AG10803 (cell line): ENCODE results near the gene SLC25A11.

ENCODE experiments used
- DNase-seq: peaks from one replicate; pipeline ENCODE4 v3.0.0; 2010; ENCODE audit warnings: low read depth
- H3K4me3 ChIP-seq: 2 replicates; pipeline ENCODE4 v1.5.1; 2011; ENCODE audit warnings: mild to moderate bottlenecking, low read length, control low read depth
- CTCF ChIP-seq: conservative IDR thresholded peaks from 2 replicates; pipeline ENCODE4 v1.5.1; 2011; ENCODE audit warnings: mild to moderate bottlenecking, low read length, control low read depth, inconsistent platforms

SLC25A11 gene

GRCh38 chr17:4939796-4940554 lies at the start of gene SLC25A11, which contains the start of gene RNF167:
TSS of gene SLC25A11 (minus strand) at chr17:4940046. CDS start at chr17:4939910, 136 bp downstream.
TSS of gene RNF167 (plus strand) at chr17:4940268. CDS start at chr17:4940910, 642 bp downstream.
- DNase-seq: peak; percentile 100

DNA sequence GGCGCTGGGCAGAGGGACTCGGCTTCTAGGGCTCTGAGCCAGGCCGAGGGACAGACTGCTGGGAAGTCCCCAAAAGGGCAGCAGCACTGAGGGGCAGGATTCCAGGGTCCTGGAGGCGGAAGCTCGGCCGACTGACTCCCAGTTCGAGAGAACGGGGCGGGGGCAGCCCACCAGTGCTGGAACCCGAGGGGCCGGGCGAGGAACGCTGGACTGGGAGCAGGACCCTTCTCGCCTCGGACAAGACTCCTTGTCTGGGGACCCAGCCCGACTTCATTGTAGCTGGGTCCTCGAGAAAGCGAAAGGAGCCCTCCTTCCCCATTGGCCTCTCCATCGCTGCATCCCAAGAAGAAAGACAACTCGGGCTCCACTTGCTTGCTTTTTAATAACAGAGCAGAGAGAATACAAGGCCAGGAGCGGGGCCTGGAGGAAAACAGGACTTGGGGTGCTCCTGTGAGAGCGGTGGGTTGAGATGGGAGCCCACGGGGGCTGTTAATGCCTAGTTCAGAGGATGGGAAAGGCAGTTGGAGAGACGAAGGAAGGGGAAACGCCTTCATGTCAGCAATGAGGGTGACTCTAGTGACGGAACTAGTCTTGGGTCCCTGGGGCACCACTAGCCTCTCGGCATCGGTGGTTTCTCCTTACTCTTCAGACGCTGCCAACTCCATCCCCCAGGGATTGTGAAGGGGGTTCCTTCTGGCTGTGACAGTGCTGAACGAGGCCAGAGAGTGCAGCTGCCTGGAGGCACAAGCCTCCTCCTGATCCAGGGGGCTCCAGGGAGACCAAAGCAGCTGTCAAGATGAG lies 48.1 kb upstream of the SLC25A11 start:
- TF ChIP-seq CTCF: no peak

More at GRCh38 chr17:4939796-4940554, at the start of gene SLC25A11, which contains the start of gene RNF167:
- TF ChIP-seq CTCF: no peak
- H3K4me3 ChIP-seq: peak within 1 kb of the TSS; percentile 89

DNA sequence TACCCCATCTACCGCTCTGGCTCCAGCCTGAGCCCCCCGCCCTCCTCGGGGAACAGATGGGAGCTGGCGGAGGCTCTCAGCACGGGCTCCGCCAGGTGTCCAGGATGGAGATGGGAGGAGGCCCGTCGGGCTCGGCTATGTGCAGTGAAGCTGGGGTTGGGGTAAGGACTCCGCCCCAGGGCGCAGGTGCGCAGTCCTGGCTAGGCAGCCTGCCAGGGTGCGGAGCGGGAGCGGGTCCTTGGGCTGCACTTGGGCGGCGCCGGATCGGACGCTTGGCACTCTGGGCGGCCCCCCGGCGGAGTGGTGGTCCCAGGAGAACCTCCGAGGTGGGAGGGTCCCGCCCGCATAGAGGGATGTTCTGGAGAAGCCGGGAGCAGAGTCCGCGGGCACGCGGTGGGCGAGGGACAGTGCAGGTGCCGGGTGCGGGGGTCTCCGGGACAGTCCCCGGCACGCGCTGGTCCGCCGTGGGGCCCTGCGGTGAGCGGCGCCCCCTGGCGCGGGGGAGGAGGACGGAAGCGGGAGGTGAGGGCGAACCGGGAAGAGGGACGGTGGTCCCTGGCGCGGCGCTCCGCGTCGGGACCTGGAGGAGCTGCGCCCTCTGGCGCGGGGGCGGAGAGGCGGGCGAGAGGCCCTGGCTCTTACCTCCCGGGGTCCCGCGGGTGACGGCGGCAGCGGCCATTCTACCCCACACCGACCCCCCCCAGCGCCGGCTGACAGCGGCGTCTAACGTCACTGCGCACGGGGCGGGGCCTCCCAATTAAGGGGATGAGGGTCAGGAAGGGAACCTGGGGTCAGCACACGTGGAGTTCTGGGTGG lies 47.3 kb upstream of the SLC25A11 start, which contains the start of gene CAMTA2:
TSS of gene CAMTA2 (minus strand) at position 725 of the 816 bp plus-strand sequence. CDS start 1,453 bp downstream, outside the sequence.
- peak within 1 kb of the TSS; percentile 86 for H3K4me3 ChIP-seq
- TF ChIP-seq CTCF: peak; percentile 52
- DNase-seq: peak; percentile 61

More for the DNA sequence above, 48.1 kb upstream of the SLC25A11 start:
- no peak for DNase-seq
- peak overlapping the region; percentile 86 for H3K4me3 ChIP-seq

DNA sequence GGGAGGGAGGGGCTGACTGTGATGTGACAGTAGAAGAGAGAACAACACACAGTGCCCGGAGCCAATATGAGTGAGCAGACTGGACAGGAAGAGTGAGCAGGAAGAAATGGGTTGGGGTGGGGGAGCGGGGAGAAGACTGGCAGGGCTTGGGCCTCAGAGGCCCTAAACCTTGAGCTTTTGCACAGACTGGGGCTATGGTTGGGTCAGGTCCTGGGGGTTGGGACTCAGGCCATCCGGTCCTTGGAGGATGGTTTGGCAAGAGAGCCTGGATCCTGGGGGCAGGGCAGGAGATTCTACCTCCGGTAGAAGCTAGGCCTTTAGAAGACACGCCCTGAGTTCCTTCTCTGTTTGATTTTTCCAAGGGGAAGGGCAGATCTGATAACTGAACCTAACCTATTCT lies 46.6 kb upstream of the SLC25A11 start:
- H3K4me3 ChIP-seq: peak overlapping the region; percentile 86
- no peak for DNase-seq
- TF ChIP-seq CTCF: no peak

- no peak for TF ChIP-seq CTCF
- H3K4me3 ChIP-seq: no peak overlapping the region
- no peak for DNase-seq
These were observed 42.5 kb upstream of the SLC25A11 start for GRCh38 chr17:4982305-4982704.

DNA sequence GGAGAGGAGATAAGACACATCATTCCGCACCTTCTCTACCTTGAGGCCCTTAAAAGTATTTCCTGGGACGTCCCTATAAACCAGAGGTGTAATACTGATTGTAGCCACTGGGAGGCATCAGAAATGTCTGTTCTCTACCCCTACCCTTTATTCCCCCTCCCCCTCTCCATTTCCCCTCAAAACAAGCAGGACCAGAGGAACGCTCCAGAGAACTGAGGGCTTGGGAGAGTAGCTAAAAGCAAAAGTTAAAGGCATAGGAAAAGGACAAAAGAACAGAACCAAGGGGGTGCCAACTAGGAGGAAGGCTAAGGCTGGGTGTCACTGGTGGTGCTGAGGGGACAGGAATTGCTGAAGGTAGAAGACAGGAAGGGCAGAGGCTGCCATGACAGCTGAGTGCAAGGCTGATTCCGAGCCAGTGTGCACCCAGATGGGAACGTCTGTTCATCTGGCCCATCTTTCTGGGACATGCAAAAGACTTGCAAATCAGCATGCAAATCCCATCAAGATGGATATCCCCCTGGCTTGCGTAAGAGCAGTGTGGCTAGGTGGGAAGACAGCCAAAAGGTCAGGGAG lies 40.9 kb upstream of the SLC25A11 start:
- peak; percentile 74 for TF ChIP-seq CTCF
- no peak overlapping the region for H3K4me3 ChIP-seq
- peak; percentile 46 for DNase-seq
